Muscle layer of duodenum (tissue), 2 donors: ENCODE measurements around the gene GLIS2.

ENCODE experiments used
- H3K27ac ChIP-seq: one replicate; pipeline ENCODE4 v1.7.0; 2013; ENCODE audit warnings: mild to moderate bottlenecking, low read length
- H3K27me3 ChIP-seq: one replicate; pipeline ENCODE4 v1.7.0; 2013; ENCODE audit warnings: low read depth, mild to moderate bottlenecking, control low read depth, low read length
- H3K36me3 ChIP-seq, 2 donors: one replicate each; pipeline ENCODE4 v1.7.0; 2013; ENCODE audit warnings: low read length in 2 of 2, control low read depth in 1 of 2, mild to moderate bottlenecking in 1 of 2; ENCODE audit not compliant: insufficient read depth in 2 of 2, control insufficient read depth in 1 of 2
- H3K4me1 ChIP-seq, 2 donors: one replicate each; pipeline ENCODE4 v1.7.0; 2013; ENCODE audit warnings: low read length in 2 of 2, mild to moderate bottlenecking in 2 of 2, control low read depth in 1 of 2, moderate library complexity in 1 of 2; ENCODE audit not compliant: insufficient read depth in 2 of 2, control insufficient read depth in 1 of 2
- H3K4me3 ChIP-seq, 2 donors: one replicate each; pipeline ENCODE4 v1.7.0; 2013; ENCODE audit warnings: low read length in 2 of 2, low read depth in 1 of 2, mild to moderate bottlenecking in 1 of 2
- H3K9me3 ChIP-seq, 2 donors: one replicate each; pipeline ENCODE4 v1.7.0; 2013; ENCODE audit warnings: low read length in 2 of 2, control low read depth in 1 of 2, mild to moderate bottlenecking in 1 of 2; ENCODE audit not compliant: control insufficient read depth in 1 of 2
- donor health status: healthy.

GLIS2 gene

DNA sequence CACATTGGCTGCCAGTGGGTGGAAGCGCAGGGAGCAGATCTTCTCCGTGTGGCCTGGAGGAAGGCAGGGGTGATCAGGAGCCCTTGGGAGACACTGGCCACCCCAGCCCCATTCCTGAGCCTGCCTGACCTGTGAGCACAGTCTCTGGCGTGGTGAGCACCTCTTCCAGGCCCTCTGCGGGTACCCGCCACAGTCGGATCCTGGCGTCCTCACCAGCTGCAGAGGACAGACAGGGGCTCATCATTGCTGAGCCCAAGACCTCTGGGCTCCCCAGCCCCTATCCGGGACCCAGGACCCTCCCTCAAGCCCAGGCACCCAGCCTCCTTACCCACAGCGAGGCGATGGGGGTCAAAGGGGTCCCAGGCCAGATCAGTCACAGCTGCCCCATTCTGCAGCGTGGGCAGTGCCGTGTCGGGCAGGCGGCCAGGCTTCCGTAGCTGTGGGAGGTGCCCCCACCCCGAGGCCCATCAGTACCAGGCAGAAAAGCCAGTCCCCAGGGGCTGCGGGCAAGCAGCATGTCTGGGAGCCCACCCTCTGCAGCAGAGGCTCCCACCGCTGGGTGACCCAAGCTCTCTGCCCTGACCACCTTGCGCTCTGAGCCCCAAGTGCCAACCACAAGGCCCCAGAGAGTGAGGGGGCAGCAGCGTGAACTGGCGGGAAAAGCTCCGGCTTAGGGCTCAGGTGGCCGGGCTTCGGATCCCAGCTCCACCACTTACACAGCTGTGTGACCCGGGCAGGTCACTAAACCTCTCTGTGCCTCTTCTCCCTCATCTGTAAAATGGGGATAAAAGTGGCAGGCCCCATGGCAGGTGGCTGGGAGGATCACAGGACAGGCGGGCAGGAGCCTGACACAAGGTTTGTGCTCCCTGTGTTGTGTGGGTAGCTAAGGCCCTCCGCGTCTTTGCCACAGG lies 45.4 kb downstream of the GLIS2 start:
- H3K27me3 ChIP-seq: no peaks in the 10 kb centered on the region

DNA sequence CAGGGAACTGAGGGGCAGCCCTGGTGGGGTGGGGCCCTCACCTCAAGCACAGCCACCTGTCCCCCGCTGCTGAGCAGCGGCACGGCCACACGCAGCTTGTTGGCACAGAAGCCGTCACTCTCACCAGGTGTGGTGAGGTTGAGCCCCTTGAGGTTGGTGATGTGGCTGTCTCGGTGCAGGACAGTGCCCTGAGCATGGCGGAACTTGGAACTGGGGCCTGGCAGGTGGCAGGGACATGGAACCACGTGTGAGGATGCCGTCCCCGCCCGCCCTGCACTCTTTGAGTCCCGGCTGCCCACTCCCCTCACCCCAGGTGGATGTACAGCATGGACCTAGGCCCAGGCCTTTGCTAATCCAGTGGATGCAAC lies 46.1 kb downstream of the GLIS2 start:
- H3K4me3 ChIP-seq: no peak overlapping the region
- H3K27me3 ChIP-seq: no peaks in the 10 kb centered on the region
- H3K4me1 ChIP-seq: no peaks in the 10 kb centered on the region
- peaks cover 8 to 48% of the 10 kb centered on the region in 2 donors for H3K36me3 ChIP-seq
- no peak overlapping the region for H3K27ac ChIP-seq
- no peaks in the 10 kb centered on the region for H3K9me3 ChIP-seq

More for the DNA sequence above, 45.4 kb downstream of the GLIS2 start:
- peaks cover 8 to 52% of the 10 kb centered on the region in 2 donors for H3K36me3 ChIP-seq
- H3K27ac ChIP-seq: no peak overlapping the region
- no peaks in the 10 kb centered on the region for H3K4me1 ChIP-seq
- H3K9me3 ChIP-seq: no peaks in the 10 kb centered on the region
- H3K4me3 ChIP-seq: no peak overlapping the region

DNA sequence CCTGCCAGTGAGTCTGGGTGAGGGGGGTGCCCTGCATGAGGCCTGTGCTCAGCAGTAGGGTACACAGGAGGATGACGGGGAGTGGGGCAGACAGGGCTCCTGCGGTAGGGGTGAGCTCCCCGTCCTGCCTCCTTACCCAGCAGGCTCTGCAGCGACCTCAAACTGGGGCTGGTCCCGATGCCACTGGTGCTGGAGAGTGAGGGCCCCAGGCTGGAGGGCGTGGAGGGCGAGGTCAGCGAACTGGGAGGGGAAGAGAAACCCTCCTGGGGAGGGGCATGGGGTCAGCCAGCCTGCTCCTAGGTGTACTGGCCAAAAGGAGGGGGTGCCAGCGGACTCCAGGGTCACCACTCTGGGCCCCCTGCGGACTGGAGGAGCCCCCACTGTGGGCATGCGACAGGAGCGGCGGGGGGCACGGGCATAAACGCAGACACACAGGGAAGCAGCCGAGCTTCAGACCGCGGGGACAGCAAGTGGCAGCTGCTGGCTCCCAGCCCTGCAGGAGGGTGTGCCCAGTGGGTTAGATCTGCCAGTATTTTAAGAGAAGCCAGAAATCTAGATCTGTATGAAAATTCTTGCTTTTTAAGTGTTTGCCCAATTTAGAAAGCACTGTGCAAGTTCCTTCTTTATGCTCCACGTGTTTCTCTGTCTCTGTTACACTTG lies 46.7 kb downstream of the GLIS2 start:
- peaks cover 8 to 47% of the 10 kb centered on the region in 2 donors for H3K36me3 ChIP-seq
- no peak overlapping the region for H3K4me3 ChIP-seq
- H3K27ac ChIP-seq: no peak overlapping the region
- H3K4me1 ChIP-seq: no peaks in the 10 kb centered on the region
- H3K27me3 ChIP-seq: no peaks in the 10 kb centered on the region
- H3K9me3 ChIP-seq: no peaks in the 10 kb centered on the region

DNA sequence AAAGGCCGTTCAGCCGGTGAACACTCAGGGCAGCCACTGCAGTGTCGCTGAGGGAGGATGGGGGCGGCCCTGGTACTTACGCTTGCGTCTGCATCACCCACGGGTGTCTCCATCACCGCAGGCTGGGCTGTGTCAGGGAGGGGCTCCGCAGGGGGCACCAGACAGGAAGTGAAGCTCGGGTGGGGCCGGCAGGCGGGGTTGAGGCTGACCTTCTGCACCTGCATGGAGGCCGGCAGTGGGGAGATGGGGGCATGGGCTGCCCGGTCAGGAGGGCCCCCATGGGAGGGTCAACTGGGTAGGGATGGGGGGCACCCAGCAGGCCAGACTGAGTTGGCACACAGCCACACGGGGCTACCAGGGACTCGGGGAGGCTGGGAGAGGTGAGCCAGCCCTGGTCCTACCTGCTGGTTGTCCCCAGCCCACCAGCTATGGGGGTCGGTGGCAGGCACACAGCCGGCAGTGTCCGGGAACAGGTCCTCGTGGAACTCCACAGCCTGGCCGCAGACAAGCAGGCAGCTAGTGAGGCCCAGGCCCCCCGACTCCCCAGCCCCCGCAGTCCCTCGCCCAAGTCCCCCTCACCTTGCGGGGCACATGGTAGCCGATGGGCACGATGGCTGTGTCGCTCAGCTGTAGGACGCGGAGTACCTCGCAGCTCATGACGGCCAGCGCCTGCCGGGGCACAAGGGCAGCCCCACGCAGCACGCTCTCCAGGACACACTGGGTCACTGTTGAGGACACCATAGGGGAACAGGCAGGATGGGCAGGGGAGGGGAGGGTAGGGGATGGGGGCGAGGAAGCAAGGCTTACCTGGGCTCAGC lies 48.5 kb downstream of the GLIS2 start:
- no peaks in the 10 kb centered on the region for H3K9me3 ChIP-seq
- no peak overlapping the region for H3K4me3 ChIP-seq
- H3K36me3 ChIP-seq: peaks cover 0 to 38% of the 10 kb centered on the region in 2 donors
- no peaks in the 10 kb centered on the region for H3K4me1 ChIP-seq
- no peaks in the 10 kb centered on the region for H3K27me3 ChIP-seq
- no peak overlapping the region for H3K27ac ChIP-seq

DNA sequence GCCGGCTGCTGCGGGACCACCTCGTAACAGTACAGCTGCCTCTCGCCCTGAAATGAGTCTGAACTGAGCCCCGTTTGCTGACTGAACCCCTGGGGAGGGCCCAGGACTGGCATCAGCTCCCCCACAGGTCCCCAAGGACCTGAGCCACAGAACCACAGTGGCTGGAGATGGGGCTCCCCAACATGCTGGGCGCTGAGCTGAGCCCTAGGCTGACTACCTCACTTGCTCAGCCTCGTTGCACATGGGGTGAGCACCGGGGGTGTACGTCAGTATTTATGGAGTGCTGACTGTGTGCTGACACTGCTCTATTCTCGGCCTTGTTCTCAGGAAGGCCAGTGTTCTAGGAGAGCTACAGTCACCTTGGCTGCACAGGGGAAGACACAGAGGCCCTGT lies 49.1 kb downstream of the GLIS2 start:
- no peak overlapping the region for H3K4me3 ChIP-seq
- peaks cover 0 to 37% of the 10 kb centered on the region in 2 donors for H3K36me3 ChIP-seq
- no peaks in the 10 kb centered on the region for H3K9me3 ChIP-seq
- no peak overlapping the region for H3K27ac ChIP-seq
- H3K27me3 ChIP-seq: no peaks in the 10 kb centered on the region
- H3K4me1 ChIP-seq: no peaks in the 10 kb centered on the region

DNA sequence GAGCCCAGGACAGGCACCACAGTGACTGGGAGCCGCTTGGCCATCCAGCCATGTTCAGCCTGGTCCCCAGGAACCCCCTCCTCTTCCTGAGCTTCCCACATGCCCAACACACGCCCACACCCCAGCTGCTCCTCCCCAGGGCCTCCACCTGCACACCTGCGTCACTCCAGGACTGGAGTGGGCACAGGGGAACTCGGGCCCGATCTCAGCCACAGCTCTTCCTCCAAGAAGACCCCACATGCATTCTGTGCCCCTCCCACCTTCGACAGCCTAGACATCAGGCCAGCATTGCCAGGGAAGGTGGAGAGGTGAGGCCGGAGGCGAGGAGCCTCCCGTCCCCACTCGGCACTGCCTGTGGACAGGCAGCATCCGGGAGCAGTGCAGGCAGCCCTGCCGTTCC lies 49.7 kb downstream of the GLIS2 start:
- H3K27ac ChIP-seq: no peak overlapping the region
- H3K4me1 ChIP-seq: no peaks in the 10 kb centered on the region
- no peaks in the 10 kb centered on the region for H3K27me3 ChIP-seq
- H3K9me3 ChIP-seq: no peaks in the 10 kb centered on the region
- no peak overlapping the region for H3K4me3 ChIP-seq
- H3K36me3 ChIP-seq: peaks cover 0 to 33% of the 10 kb centered on the region in 2 donors

DNA sequence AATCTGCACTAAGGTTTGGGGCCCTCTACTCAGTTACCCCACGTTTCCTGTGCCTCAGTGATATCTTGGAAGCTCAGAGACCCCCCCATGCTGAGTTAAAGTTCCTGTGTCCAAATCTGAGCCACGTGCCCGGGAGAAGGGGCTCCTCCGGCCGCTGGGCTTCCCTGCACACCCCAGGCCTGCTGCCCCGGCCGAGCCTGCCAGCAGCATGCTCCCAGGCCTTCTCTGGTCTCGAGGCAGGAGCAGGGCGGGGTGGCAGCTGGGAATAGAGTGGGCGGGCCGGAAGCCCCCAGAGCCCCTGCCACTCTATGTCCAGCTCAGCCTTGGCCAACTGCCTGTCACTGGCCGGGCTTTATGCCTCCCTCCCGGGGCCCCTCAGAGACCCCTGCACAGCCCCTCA lies 50.1 kb downstream of the GLIS2 start:
- no peaks in the 10 kb centered on the region for H3K27me3 ChIP-seq
- H3K36me3 ChIP-seq: peaks cover 0 to 33% of the 10 kb centered on the region in 2 donors
- H3K4me3 ChIP-seq: no peak overlapping the region
- H3K4me1 ChIP-seq: no peaks in the 10 kb centered on the region
- H3K27ac ChIP-seq: no peak overlapping the region
- H3K9me3 ChIP-seq: no peaks in the 10 kb centered on the region

DNA sequence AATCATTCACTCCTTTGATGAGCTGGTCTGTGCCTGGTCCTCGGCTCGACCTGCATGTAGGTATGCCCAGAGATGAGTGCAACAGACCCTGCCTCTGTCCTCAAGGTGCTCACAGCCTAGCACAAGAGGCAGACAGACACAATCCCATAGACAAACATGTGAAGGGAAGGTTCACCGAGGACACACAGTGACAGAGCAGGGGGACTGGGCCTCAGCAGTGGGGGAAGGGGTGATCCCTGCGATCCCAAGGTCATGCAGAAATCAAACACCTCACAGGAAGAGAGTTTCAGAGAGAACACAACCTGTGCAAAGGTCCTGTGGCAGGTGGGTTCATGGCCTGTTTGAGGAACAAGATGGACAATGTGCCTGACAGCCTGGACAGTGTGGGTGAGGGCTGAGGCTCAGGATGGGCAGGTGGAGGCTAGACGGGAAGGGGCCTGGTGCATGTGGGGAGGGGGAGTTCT lies 51.6 kb downstream of the GLIS2 start:
- no peaks in the 10 kb centered on the region for H3K27me3 ChIP-seq
- H3K36me3 ChIP-seq: peaks cover 0 to 26% of the 10 kb centered on the region in 2 donors
- H3K4me1 ChIP-seq: peaks cover 0 to 4% of the 10 kb centered on the region in 2 donors
- H3K9me3 ChIP-seq: no peaks in the 10 kb centered on the region
- H3K27ac ChIP-seq: no peak overlapping the region
- H3K4me3 ChIP-seq: no peak overlapping the region

DNA sequence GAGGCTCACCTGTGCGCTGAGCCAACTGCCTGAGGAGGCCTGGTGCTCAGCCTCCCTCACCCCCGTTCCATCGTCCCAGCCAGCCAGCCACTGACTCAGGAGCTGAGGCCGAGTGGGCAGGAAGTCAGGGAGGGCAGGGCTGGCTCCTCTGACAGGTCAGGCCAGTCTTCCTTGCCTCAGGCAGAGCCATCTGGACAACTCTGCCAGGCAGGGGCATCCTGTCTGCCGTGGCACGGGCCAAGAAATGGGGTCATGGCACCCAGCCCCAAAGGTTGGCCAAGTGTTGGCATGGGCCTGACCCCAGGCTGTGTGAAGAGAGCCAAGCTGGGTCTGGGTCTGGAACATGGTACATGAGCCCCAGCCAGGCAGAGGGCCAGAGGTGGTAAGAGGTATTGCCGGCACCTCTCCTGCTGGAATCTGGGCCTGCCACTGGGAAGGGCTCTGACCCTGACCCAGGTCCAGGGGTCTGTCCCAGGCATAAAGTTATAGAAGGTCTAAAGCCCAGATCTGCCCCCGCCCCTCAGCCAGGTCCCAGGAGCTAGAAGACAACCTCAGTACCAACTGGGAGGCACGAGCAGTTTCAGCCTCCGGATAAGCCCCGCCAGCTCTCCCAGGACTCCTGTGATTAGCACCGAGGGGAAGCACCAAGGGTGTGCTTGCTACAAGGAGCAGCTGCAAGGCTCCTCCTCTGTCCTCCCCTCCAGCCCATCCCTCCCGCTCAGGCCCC lies 53.3 kb downstream of the GLIS2 start:
- H3K4me3 ChIP-seq: no peak overlapping the region
- H3K27ac ChIP-seq: no peak overlapping the region
- H3K4me1 ChIP-seq: peaks cover 4 to 21% of the 10 kb centered on the region in 2 donors
- H3K36me3 ChIP-seq: peaks cover 0 to 17% of the 10 kb centered on the region in 2 donors
- H3K27me3 ChIP-seq: no peaks in the 10 kb centered on the region
- H3K9me3 ChIP-seq: no peaks in the 10 kb centered on the region

DNA sequence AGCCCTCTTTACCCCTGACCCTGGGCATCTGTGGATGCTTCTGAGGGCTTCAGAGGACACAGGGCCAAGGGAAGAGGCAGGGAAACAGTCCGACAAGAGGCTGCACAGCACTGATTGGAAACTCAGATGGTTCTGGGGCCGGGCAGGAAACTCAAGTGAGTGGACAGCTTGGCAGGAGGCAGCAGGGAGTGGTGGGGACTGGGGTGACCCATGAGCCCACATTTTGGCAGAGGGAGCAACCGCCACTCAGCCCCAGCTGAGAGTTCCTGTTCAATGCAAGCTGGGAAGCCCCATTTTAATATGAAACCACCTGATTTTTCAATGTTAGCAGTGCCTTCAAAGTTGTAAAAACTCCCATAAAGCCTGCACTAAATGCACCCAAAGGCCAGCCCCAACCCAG lies 54.3 kb downstream of the GLIS2 start:
- Histone ChIP-seq H3K36me3 (peaks cover 0 to 8% of the 10 kb centered on the region in 2 donors), H3K4me1 (peaks cover 4 to 31% of the 10 kb centered on the region in 2 donors), H3K4me3 (no peak overlapping the region), H3K27me3 (no peaks in the 10 kb centered on the region), H3K9me3 (no peaks in the 10 kb centered on the region), H3K27ac (no peak overlapping the region)
